HG02623 (cell line): Measurements from ENCODE around the gene SPOCK1.

Source experiments
- ATAC-seq: cut with Tn5 transposase; IDR thresholded peaks from one replicate; pipeline ENCODE4 v1.9.1; 2021; ENCODE audit warnings: moderate library complexity; ENCODE audit not compliant: unreplicated experiment

Gene SPOCK1

DNA sequence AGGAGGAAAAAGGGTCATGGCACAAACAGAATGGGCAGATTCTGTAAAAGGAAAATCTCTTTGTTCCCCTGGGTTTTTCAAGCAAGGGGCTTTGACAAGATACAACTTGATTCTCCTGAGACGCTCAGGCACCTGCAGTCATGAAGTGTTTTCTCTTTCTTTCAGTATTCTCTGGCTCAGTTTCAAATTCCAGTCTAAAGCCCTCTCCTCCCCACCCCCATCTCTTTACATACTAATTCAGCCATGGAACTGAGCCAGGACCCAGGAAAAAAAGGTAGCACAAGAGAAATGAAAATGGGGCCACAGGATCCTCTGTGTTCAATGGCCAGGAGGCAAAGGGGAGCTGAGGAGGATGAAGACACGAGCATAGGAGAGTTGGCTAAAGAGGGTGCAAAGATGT is 408.4 kb downstream of the SPOCK1 start:
- ATAC-seq: no peak

GRCh38 chr5:137090151-137090550 is 409.0 kb downstream of the SPOCK1 start:
- ATAC-seq: no peak

GRCh38 chr5:137088175-137088574 is 411.0 kb downstream of the SPOCK1 start:
- no peak for ATAC-seq

GRCh38 chr5:137086342-137086741 is 412.8 kb downstream of the SPOCK1 start:
- no peak for ATAC-seq

GRCh38 chr5:137085206-137085605 is 413.9 kb downstream of the SPOCK1 start:
- no peak for ATAC-seq

DNA sequence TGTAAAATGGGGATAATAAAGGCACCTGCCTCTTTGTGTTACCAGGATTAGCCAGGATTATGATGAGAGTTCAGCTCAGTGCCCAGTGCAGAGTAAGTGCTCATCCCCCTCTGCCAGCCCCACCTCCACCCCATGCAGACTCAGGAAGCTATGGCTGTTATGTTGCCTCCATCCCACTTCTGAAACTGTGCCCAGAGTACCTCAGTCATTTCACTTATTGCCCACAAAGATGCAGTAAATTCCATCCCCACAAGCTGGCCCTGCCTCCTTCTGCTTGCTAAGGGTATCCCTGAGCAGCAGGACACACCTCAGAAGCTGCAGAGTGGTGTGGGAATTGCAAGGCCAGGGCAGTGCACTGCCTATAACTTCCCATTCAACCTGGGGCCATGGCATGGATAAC is 415.1 kb downstream of the SPOCK1 start:
- ATAC-seq: no peak

- ATAC-seq: no peak
These were observed 416.2 kb downstream of the SPOCK1 start for GRCh38 chr5:137082951-137083350.

GRCh38 chr5:137078171-137078665 is 420.9 kb downstream of the SPOCK1 start:
- no peak for ATAC-seq

DNA sequence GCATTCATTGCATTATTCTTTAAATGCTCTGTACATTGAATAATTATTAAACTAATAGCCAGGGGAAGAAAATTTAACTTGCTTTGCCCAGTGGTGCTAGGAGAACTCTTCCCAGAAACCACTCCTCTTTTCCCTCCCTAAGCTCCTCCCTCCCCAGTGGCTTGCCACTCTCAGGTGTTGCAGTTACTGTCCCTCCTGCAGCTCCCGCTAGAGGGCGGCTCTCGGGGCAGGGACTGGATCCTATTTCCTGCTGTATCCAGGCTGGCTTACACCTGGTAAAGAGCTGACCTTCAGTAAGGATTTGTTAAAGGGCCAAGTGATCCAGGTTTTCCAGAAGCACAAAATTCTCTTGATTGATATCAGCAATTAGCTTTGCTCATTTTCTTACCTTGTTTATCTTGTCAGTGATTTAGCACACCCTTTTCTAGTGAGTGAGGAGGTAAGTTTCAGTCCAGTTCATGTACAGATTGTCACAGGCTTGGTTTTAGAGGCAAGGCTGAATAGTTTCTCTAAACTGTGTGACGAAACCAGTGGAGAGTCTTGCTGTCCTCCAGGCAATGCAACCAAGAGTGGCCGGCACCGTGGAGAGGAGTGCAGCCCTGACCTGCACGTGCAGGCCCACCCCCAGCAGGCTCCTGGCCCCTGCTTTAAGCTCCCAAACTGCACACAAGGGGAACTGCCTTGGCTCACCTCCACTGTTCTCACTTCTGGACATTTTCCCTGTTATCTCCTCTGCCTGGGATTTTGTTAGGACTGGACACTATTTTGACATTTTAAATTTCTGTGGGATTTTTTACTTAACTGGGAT is 423.8 kb downstream of the SPOCK1 start:
- peak; percentile 71 for ATAC-seq

DNA sequence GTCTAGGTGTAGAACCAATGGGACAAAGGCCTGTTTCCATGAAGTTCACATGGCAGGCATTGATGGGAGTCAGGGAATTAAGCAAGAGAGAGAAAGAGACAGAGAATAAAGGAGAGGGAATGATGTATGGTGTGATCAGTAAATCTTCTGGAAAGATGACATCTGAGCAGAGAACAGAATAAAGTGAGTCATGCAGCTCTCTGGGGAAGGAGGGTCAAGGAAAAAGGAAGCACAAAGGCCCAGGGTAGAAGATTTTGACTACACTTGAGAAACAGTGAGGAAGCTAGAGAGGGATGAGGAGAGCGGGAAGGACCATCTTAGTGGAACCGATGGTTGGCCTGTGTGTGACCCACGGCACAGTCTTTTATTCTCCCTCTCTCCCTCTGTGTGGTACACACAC is 425.9 kb downstream of the SPOCK1 start:
- no peak for ATAC-seq

DNA sequence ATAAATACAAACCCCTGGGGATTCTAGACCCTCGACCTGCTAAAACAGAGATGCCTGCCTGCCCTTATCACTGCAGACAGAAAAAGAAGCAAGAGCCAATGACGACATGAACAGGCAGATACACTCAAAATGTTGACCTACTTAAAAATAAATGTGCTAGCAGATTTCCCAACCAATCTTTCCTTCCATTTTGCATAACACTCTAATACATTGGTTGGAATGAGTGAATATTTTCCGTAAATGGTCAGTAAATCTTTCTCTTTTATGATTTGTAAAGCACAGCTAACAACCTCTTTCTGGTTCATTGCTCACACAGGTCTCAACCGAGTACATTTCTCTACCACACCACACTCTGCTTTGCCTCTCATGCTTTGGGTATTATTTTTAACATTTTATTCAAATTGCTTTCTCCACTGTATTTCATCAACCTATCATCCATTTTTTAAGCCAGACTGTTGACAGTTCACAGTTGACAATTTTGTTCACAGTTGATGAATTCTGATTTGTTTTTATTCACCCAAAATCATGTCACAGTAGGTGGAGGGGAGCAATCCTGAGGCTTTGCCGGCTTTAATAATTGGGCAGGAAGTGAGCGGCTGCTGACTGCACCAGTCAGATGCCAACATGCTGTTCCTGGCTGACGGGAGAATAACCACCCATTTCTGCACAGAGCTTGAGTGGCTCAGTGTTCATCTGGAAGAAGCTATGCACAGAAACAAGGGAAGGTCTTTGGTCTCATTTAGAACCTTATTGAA is 426.6 kb downstream of the SPOCK1 start:
- ATAC-seq: no peak

DNA sequence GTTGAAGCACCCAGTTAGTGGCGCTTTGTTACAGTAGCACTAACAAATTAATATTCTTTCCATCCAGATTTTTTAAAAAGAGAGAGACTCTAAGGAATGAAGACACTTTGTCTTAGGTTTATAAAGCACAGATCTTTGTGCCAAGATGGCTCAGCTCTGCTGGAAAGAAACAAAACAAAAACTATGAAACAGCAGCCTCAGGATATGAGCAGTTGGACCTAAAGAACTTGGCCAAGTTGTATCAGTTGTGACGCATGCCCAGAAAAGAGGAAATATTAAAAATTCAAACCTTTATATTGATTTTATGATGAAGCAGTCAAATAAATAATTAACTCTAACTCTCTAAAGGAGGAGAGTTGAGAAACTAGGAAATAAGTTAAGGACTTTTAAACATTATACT is 427.2 kb downstream of the SPOCK1 start:
- ATAC-seq: no peak

DNA sequence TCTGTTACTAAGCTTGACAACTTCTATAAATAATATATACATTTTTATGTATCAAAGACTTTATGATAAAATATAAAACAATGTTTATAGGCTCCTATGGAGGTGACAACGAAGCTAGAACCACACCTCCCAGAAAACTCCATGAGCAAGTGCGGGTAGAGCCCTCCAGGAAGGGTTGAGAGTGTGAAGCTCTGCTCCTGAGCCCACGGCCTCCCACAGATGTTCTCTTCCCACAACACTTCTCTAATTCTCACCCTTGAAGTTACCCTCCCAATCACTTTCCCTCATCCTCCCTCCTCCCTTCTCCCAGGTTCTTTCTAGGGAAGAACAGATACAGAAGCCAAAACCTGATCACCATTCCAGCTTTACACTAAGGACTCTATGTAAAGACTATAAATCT is 427.6 kb downstream of the SPOCK1 start:
- ATAC-seq: no peak

DNA sequence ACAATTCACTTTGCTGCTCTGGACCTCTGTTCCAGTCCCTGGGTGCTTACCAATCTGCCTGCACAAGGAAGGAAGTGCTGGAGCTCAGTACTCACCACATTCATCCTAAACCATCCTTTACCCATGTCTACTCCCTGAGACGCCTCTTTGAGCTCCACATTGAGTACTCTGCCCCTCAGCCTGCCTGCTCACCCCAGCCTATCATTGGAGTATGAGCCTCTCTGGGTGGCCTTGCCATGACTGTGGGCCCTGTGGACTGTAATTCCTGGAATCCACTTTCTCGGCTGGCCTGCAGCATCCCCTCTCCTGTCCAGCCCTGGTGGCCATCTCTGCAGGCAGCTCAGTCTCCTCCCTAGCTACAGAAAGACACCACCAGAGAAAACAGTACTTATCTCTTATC is 428.6 kb downstream of the SPOCK1 start:
- no peak for ATAC-seq

DNA sequence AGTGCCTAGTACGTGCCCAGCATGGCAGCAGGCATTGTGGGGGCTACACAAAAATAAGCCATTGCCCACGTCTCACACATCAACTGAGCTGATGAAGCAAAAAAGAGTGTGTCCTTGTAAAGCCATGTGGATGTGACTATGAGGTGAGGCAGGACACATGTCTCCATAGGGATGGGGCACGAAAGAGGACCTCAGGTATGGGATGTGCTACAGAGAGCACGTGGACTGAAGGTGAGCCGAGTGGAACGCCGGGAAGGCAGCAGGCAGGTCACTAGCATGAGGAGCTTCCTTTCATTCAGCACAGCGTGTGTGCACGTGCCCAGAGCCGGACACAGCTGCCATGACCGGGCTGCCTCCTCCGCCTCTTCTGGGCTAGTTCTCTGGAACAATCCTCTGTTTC is 429.8 kb downstream of the SPOCK1 start:
- no peak for ATAC-seq

GRCh38 chr5:137061382-137061781 is 437.7 kb downstream of the SPOCK1 start:
- ATAC-seq: no peak

- no peak for ATAC-seq
These were observed 441.0 kb downstream of the SPOCK1 start for GRCh38 chr5:137058089-137058488.

DNA sequence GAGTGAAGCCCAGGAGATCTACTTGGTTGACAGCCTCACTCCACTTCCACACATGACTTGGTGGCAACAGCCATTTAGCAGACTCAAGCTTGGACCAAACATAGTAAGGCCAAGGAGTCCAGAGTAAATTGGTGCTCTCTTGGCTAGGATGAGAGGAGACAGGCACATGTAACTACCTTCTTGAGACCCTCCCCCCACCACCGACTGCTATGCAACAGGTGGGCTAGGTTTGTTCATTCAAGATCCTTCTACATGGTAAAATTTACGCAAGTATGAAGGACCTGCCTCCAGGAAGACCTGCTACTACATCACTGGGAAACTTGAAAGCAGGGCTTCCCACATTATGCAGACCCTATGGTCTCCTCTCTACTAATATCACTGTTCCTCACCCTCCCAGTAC is 442.4 kb downstream of the SPOCK1 start:
- no peak for ATAC-seq

GRCh38 chr5:137055271-137055872 is 443.8 kb downstream of the SPOCK1 start:
- no peak for ATAC-seq

GRCh38 chr5:137054792-137055191 is 444.3 kb downstream of the SPOCK1 start:
- no peak for ATAC-seq

GRCh38 chr5:137054335-137054734 is 444.8 kb downstream of the SPOCK1 start:
- ATAC-seq: no peak

DNA sequence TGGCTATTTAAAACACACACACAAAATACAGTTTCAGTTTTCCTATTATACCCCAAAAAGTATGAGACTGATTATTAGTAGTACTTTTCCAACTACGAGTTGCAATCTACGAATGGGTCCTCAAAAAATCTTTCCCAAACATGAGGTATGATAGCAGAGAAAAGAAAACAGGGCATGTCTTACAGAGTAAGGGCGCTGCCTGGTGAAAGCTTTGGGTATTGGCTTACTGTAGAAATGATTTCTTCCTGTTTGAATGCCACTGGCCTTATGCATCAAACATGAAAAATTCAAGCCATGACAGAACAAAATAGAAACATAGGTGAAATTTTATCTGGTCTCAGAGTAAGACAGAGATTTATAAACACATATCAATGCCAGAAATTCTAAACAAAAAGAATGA is 448.0 kb downstream of the SPOCK1 start:
- ATAC-seq: no peak
